Mesothelial cell of epicardium (in vitro differentiated cells): ENCODE measurements around the gene RSPH10B2. TPM values are rescaled to one million over a fixed set of nuclear protein-coding genes. Genes with fewer than 3 reads are reported as not detected.
"Not testable (repeated sequence)": the region's sequence is repeated elsewhere in the genome, so short reads cannot be mapped to it uniquely, and the experiment has no call there.

Source experiments
- DNase-seq, 2 experiments: peaks; one replicate each; pipeline ENCODE4 v3.0.0; 2021; ENCODE audit warnings: low spot score in 2 of 2; ENCODE audit not compliant: unreplicated experiment in 2 of 2
- H3K27ac Mint-ChIP-seq: 2 replicates; pipeline ENCODE4 v1.8.0; 2021; ENCODE audit warnings: mixed read lengths
- H3K27me3 Mint-ChIP-seq: 2 replicates; pipeline ENCODE4 v1.8.0; 2021; ENCODE audit warnings: low read depth, mixed read lengths
- H3K36me3 Mint-ChIP-seq: 2 replicates; pipeline ENCODE4 v1.8.0; 2021; ENCODE audit warnings: mixed read lengths
- H3K4me1 Mint-ChIP-seq: 2 replicates; pipeline ENCODE4 v1.8.0; 2021; ENCODE audit warnings: mixed read lengths
- H3K4me3 Mint-ChIP-seq: 2 replicates; pipeline ENCODE4 v1.8.0; 2021; ENCODE audit warnings: mild to moderate bottlenecking, moderate library complexity, mixed read lengths
- H3K9me3 Mint-ChIP-seq: 2 replicates; pipeline ENCODE4 v1.8.0; 2021; ENCODE audit warnings: mixed read lengths
- CTCF ChIP-seq: fragments of 200-600 bp; sonication (generic); IDR thresholded peaks from one replicate; pipeline ENCODE4 v1.5.0; 2021; ENCODE audit warnings: antibody characterized with exemption; ENCODE audit not compliant: unreplicated experiment
- total RNA-seq: library from RNA; stranded (reverse); gene quantifications from 3 replicates; pipeline ENCODE4 v1.2.1, GENCODE V29; 2021

Gene RSPH10B2
- total RNA-seq, 1 donor from 2014 or later = 0.45 TPM

GRCh38 chr7:6831018-6831725, 77.3 kb downstream of the RSPH10B2 start:
- Mint-ChIP-seq H3K4me1 (no peaks in the 10 kb centered on the region), H3K4me3 (no peak overlapping the region), H3K27ac (no peak overlapping the region), H3K36me3 (no peaks in the 10 kb centered on the region), H3K27me3 (peaks cover 67% of the 10 kb centered on the region), H3K9me3 (no peaks in the 10 kb centered on the region)
- no peak for DNase-seq
- TF ChIP-seq CTCF = no peak

GRCh38 chr7:6833636-6834035, 79.7 kb downstream of the RSPH10B2 start:
- Mint-ChIP-seq H3K9me3 (no peaks in the 10 kb centered on the region), H3K36me3 (no peaks in the 10 kb centered on the region), H3K4me1 (no peaks in the 10 kb centered on the region), H3K4me3 (no peak overlapping the region), H3K27me3 (peaks cover 62% of the 10 kb centered on the region), H3K27ac (no peak overlapping the region)
- no peak for DNase-seq
- no peak for TF ChIP-seq CTCF

GRCh38 chr7:6835521-6835920, 81.6 kb downstream of the RSPH10B2 start:
- not testable (repeated sequence) for H3K9me3 Mint-ChIP-seq, H3K36me3 Mint-ChIP-seq, H3K4me1 Mint-ChIP-seq, H3K27ac Mint-ChIP-seq, H3K4me3 Mint-ChIP-seq, DNase-seq
- peaks cover 54% of the 10 kb centered on the region for H3K27me3 Mint-ChIP-seq

GRCh38 chr7:6837081-6837480, 83.2 kb downstream of the RSPH10B2 start:
- H3K27me3 Mint-ChIP-seq = peaks cover 54% of the 10 kb centered on the region
- H3K36me3 Mint-ChIP-seq, DNase-seq, H3K4me1 Mint-ChIP-seq, H3K27ac Mint-ChIP-seq, H3K9me3 Mint-ChIP-seq, H3K4me3 Mint-ChIP-seq: not testable (repeated sequence)

GRCh38 chr7:6842278-6842921, 88.5 kb downstream of the RSPH10B2 start:
- not testable (repeated sequence) for H3K4me1 Mint-ChIP-seq, H3K36me3 Mint-ChIP-seq, H3K4me3 Mint-ChIP-seq, DNase-seq, H3K9me3 Mint-ChIP-seq, H3K27ac Mint-ChIP-seq
- peaks cover 54% of the 10 kb centered on the region for H3K27me3 Mint-ChIP-seq

- not testable (repeated sequence) for H3K4me1 Mint-ChIP-seq, H3K36me3 Mint-ChIP-seq, H3K27ac Mint-ChIP-seq, H3K4me3 Mint-ChIP-seq, DNase-seq, H3K9me3 Mint-ChIP-seq
- peaks cover 57% of the 10 kb centered on the region for H3K27me3 Mint-ChIP-seq
These were observed 89.2 kb downstream of the RSPH10B2 start for GRCh38 chr7:6843092-6843491.

- not testable (repeated sequence) for H3K4me3 Mint-ChIP-seq, DNase-seq, H3K4me1 Mint-ChIP-seq, H3K36me3 Mint-ChIP-seq, H3K9me3 Mint-ChIP-seq, H3K27ac Mint-ChIP-seq
- H3K27me3 Mint-ChIP-seq = peaks cover 62% of the 10 kb centered on the region
These were observed 89.8 kb downstream of the RSPH10B2 start for GRCh38 chr7:6843654-6844053.

GRCh38 chr7:6845971-6846449, 92.1 kb downstream of the RSPH10B2 start:
- not testable (repeated sequence) for DNase-seq, H3K27ac Mint-ChIP-seq, H3K4me1 Mint-ChIP-seq, H3K4me3 Mint-ChIP-seq, H3K36me3 Mint-ChIP-seq, H3K9me3 Mint-ChIP-seq
- peaks cover 52% of the 10 kb centered on the region for H3K27me3 Mint-ChIP-seq

GRCh38 chr7:6847751-6848150, 93.8 kb downstream of the RSPH10B2 start:
- not testable (repeated sequence) for H3K9me3 Mint-ChIP-seq, DNase-seq, H3K4me3 Mint-ChIP-seq, H3K36me3 Mint-ChIP-seq, H3K4me1 Mint-ChIP-seq, H3K27ac Mint-ChIP-seq
- peaks cover 36% of the 10 kb centered on the region for H3K27me3 Mint-ChIP-seq

Other genes starting within 250 kb of the RSPH10B2 start
- gene GRID2IP, start 202.6 kb upstream of the RSPH10B2 start, total RNA-seq = 1.4 to 1.5 TPM (median 1.5 TPM) in 3 replicates
- gene ZDHHC4, start 176.6 kb upstream of the RSPH10B2 start, total RNA-seq = 66.9 to 75.3 TPM (median 67.9 TPM) in 3 replicates
- 44.1 to 44.5 TPM (median 44.4 TPM) in 3 replicates for gene INTS15, start 164.1 kb upstream of the RSPH10B2 start, total RNA-seq
- gene ZNF853, start 138.5 kb upstream of the RSPH10B2 start, total RNA-seq = 22.7 to 23.5 TPM (median 22.9 TPM) in 3 replicates
- gene ZNF316, start 116.8 kb upstream of the RSPH10B2 start, total RNA-seq = 55.9 to 58.5 TPM (median 57.9 TPM) in 3 replicates
- gene ZNF12, start 47.2 kb upstream of the RSPH10B2 start, total RNA-seq = 31.5 to 32.2 TPM (median 31.8 TPM) in 3 replicates
- 64.1 to 76.5 TPM (median 68.1 TPM) in 3 replicates for gene CCZ1B, start 72.2 kb downstream of the RSPH10B2 start, total RNA-seq